Measurements from ENCODE around the gene DHX30.
A peak's percentile ranks its signal among the peaks of the same experiment; 100 is the strongest.
"Not testable (repeated sequence)": the region's sequence is repeated elsewhere in the genome, so short reads cannot be mapped to it uniquely, and the experiment has no call there.

Gene DHX30

DNA sequence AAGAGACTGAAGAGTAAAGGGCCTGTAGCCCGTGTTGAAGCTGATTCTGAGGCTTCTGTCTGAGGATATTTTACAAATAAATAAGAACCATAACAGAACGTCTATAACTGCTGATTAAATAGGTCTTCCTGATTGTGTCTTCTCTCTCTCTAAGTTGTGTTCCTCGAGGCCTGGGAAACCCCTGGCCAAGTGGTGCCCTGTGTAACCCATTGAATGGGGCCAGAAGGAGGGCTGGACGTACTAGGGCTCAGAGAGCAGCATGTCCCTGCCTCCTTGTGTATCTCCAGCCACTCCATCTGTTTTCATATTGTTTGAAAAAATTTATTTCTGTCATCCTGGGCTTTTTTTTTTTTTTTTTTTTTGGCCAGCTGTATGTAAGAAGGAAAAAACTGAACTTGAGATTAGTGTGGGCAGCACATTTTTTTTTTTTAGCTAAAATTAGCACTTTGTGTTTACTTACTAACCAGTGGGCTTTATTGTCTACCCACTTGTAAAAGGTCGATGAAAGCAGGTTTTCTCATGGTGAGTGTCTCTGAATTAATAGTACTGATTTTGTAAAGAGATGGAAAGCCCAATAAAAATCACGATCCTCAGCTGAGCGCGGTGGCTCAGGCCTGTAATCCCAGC, 10.7 kb downstream of the DHX30 start:
- no peak for DNase-seq (ENCODE audit: low read depth in 2 of 3, low spot score in 2 of 3)

DNA sequence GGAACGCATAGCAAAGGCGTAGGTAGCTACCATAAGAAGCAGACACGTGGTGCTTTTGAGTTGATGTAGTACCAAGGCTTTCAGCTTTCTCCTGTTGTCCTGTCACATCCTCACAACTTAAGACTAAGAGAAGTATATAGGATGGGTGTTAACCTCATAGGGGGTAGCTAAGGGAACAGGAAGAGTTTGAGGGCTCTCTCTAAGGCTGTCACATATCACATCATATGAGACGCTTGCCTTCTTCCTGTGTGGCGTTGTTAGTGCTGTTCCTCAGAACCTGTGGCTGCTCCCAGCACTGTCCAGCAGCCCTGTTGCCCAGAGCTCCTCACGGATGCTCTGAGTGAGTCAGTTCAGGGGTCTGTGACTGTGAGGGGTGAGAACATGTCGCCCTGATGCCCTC, 14.7 kb downstream of the DHX30 start:
- no peak for DNase-seq (ENCODE audit: low read depth in 2 of 3, low spot score in 2 of 3)

DNA sequence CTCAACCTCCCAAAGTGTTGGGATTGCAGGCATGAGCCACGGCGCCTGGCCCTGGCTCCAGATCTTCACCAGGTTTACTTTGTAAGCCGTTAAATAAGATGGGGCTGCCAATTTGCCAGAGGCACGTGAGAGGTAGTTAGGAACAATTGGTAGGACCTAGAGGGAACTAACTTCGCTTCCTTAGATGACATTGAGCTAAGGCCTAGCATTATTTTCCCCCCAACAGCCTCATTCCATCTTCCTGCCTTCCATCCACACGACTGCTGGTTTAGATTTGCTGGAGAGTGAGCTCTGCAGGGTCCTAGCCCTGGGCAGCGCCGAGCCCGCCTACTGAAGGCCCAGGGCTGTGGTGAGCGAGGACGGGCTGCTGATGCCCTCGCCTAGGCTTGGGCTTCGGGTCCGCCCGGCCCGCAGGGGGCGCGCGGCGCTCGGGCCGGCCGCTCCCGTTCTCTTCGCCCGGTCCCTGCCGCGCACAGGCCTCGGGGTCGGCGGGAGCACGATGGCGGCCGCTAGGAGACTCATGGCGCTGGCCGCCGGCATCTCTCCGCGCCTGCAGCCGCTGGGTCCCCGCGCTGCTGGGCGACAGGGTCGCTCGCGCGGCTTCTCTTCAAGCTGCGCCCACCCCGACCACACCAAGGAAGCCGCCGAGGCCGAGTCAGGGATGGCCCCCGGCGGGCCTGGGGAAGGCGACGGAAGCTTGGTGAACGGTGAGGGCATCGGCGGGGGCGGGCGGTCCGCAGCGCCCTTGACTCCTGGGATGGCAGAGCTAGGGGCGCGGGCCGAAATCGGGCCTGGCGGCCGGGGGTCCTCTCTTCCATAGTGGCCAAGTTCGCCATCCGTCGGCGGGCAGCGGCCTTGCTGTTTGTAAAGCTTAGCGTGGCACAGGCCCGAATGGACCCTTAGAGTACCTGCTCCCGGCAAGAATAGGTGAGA, 21.9 kb downstream of the DHX30 start:
- DNase-seq (ENCODE audit: low read depth in 2 of 3, low spot score in 2 of 3): peak; percentile 46 to 68 (median 58)

DNA sequence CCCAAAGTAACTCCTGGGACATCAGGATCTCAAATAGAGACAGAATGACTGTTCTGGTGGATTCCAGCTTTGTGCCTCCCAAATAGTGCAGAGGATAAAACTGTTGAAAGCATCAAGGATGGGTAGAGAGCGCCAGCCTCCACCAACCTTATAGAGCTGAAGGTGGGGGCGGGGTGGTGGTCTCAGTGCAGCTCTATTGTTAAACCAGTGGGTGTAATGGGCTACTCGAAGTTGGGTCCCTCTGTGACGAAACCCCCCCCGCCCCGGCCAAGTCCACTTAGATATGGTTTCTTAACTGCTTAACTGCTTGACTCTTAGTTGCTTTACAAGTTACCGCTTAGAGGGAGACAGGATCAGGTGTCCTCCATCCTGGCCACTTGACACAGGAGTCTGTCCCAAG, 22.7 kb downstream of the DHX30 start:
- no peak for DNase-seq (ENCODE audit: low read depth in 2 of 3, low spot score in 2 of 3)

DNA sequence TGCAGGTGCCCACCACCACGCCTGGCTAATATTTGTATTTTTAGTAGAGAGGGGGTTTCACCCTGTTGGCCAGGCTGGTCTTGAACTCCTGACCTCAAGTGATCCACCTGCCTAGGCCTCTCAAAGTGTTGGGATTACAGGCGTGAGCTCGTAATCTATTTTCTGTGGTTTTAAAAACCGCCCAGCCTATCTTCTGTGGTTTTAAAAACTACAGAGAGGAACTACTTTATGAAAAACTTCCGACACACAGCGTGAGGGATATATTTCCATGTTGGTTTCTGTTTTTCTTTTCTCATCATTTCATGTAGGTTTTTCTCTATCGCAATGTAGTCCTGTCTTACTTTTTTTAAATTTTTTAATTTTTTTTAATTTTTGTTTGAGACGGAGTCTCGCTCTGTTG, 26.5 kb downstream of the DHX30 start:
- not testable (repeated sequence) for DNase-seq (ENCODE audit: low read depth in 2 of 3, low spot score in 2 of 3)

DNA sequence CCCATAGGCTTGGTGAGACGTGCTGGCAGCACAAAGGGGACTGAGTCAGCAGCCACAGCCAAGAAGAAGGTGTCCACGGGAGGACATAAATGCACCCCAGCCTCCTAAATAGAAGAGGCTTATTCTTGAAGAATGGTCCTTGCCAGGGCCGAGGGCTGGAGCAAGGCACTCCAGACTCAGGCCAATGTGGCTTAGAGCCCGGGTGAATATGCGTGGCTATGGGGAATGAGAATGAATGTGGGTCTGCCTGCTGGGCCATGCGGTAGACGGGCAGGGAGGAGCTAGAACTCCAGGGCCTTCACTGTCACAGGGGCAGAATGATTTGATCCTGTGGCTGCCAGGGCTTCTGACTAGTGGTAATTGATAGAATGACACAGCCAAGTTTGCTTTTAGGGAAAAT, 34.0 kb downstream of the DHX30 start:
- no peak for DNase-seq (ENCODE audit: low read depth in 2 of 3, low spot score in 2 of 3)

DNA sequence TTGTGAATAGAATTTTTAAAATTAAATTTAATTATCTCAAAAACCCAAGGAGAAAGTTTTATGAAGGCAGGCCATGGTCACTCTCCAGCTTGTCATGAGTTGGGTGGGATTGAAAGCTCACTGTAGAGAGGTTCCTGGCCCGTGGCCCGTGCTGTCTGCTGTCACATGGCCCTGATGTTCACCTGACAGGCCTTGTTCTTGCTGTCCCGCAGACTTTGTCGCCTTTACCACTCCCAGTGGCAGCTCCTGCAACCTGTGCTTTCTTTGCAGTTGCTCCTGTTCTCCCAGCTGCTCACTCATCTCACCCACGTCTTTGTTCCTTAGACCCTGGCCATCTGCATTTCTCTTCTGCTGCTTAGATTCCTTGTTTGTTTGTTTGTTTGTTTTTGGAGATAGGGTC, 35.6 kb downstream of the DHX30 start:
- DNase-seq (ENCODE audit: low read depth in 2 of 3, low spot score in 2 of 3): no peak

DNA sequence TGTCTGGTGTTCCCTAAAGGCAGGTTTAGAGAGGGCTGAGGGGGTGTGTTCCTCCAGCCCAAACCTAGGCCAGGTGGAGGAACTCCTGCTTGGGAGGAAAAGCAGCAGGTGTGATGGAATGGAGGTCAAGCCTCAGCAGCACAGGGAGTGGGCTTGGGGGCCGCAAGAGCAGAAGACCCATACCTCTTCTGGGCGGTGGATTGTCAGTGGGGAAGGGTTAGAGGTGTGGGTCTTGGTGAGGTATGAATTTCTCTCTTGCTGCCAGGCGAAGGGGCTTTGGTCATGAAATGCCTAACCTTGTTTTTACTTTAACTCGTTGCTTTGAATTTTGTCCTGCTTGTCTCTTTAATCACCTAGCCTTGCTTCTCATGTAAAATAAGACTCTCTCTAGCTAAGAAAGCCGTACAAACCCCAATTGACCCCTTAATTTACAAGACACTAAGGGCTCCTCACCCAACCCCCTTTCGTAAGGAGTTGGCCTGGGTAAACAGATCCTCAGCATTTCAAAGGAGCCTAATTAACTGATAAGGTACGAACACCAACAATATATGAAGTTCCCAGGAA, 38.9 kb downstream of the DHX30 start:
- DNase-seq (ENCODE audit: low read depth in 2 of 3, low spot score in 2 of 3): no peak

DNA sequence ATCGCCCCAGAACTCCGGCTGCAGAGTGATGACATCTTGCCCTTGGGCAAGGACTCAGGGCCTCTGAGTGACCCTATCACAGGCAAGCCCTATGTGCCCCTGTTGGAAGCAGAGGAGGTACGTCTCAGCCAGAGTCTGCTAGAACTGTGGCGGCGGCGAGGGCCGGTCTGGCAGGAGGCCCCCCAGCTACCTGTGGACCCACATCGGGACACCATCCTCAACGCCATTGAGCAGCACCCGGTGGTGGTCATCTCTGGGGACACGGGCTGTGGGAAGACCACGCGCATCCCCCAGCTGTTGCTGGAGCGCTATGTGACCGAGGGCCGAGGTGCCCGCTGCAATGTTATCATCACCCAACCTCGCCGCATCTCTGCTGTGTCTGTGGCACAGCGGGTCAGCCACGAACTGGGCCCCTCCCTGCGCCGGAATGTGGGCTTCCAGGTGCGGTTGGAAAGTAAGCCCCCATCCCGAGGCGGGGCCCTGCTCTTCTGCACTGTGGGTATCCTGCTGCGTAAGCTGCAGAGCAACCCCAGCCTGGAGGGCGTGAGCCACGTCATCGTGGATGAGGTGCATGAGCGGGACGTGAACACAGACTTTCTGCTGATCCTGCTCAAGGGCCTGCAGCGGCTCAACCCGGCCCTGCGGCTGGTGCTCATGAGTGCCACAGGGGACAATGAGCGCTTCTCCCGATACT, 43.4 kb downstream of the DHX30 start:
- DNase-seq (ENCODE audit: low read depth in 2 of 3, low spot score in 2 of 3): no peak

DNA sequence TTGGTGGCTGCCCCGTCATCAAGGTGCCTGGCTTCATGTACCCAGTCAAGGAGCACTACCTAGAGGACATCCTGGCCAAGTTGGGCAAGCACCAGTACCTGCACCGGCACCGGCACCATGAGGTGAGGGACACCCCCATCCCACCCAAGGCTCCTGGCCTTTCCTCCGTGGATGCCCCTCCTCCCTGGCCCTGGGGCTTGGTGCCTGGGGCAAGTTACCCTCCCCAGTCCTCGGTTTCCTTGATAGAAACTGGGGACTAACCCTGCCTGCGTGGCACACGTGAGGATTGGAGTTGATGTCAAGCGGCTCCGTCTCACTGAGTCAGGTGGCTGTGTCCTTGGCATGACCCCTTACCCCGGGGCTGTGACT, 43.9 kb downstream of the DHX30 start:
- no peak for DNase-seq (ENCODE audit: low read depth in 2 of 3, low spot score in 2 of 3)

DNA sequence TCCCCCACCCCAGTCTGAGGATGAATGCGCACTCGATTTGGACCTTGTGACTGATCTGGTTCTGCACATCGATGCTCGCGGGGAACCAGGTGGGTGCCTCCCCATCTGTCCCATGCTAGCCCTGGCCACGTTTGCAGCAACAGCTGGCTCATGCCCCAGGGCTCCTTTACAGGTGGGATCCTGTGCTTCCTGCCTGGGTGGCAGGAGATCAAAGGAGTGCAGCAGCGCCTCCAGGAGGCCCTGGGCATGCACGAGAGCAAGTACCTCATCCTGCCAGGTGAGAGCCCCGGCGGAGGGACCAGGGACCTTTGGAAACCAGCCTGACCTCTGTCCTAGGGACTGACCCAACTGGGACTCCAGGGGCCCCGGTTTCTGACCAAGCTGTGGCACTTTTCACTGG, 44.3 kb downstream of the DHX30 start:
- DNase-seq (ENCODE audit: low read depth in 2 of 3, low spot score in 2 of 3): no peak

DNA sequence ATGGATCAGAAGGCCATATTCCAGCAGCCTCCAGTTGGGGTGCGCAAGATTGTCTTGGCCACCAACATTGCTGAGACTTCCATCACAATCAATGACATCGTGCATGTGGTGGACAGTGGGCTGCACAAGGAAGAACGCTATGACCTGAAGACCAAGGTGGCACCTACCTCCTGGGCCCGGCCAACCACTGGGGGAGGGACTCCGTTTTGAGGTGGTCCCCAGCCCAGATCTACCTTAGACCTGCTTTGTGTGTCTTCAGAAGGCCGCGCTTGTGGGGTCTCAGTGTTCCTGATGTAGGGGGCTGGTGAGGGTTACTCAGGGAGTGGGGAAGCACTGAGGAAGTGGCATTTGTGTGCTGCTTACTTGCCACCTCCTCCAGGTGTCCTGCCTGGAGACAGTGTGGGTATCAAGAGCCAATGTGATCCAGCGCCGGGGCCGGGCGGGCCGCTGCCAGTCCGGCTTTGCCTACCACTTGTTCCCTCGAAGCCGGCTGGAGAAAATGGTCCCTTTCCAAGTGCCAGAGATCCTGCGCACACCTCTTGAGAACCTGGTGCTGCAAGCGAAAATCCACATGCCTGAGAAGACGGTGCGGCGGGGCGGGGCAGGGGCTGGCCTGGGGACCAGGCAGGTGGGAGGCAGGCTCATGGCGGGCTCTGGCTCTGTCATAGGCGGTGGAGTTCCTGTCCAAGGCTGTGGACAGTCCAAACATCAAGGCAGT, 45.0 kb downstream of the DHX30 start:
- no peak for DNase-seq (ENCODE audit: low read depth in 2 of 3, low spot score in 2 of 3)

DNA sequence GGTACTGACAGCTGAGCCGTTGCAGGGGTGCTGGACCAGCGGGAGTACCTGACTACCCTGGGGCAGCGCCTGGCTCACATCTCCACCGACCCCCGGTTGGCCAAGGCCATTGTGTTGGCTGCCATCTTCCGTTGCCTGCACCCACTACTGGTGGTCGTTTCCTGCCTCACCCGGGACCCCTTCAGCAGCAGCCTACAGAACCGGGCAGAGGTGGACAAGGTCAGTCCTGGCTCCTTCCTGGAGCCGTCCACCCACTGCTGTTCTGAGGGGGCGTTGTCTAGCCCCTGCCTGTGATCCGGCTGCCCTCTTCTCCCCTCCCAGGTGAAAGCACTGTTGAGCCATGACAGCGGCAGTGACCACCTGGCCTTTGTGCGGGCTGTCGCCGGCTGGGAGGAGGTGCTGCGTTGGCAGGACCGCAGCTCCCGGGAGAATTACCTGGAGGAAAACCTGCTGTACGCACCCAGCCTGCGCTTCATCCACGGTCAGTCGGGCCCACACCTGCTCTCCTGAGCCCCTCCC, 45.7 kb downstream of the DHX30 start:
- no peak for DNase-seq (ENCODE audit: low read depth in 2 of 3, low spot score in 2 of 3)

DNA sequence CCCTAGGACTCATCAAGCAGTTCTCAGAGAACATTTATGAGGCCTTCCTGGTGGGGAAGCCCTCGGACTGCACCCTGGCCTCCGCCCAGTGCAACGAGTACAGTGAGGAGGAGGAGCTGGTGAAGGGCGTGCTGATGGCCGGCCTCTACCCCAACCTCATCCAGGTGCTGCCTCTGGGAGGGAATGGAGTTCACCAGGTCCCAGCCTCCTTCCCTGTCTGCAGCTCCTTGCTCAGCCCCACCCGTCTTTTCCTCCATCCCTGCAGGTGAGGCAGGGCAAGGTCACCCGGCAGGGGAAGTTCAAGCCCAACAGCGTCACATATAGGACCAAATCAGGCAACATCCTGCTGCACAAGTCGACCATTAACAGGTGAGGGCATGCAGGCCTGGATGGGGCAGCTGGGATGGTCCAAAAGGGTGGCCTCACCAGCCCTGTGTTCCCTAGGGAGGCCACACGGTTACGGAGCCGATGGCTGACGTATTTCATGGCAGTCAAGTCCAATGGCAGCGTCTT, 46.3 kb downstream of the DHX30 start:
- DNase-seq (ENCODE audit: low read depth in 2 of 3, low spot score in 2 of 3): no peak

DNA sequence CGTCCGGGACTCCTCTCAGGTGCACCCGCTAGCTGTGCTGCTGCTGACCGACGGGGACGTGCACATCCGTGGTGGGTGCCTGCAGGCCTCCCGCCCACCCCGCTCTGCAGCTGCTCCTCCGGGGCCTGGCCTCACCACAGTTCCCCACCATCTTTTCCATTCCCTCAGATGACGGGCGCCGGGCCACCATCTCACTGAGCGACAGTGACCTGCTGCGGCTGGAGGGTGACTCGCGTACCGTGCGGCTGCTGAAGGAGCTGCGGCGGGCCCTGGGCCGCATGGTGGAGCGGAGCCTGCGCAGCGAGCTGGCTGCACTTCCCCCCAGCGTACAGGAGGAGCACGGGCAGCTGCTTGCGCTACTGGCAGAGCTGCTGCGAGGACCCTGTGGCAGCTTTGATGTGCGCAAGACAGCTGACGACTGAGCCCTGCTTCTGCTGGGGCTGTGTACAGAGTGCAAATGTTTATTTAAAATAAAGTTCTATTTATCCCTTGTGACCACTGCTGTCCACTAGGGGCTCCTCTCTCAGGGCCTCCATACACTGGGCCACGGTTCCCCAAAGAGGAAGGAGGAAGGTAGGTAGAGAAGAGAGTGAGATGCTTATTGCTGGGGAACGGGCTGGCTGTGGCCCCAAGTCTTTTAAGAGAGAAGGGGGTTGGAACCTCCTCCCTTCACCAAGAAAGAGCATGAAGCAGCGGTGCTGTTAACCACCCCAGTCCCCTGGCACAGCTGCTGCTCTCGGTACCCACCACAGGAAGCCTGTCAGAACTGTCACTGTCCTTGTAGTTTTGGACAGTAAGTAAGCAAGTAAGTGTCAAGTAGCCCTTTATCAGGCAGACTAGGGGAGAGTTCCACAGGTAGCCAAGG, 47.0 kb downstream of the DHX30 start:
- no peak for DNase-seq (ENCODE audit: low read depth in 2 of 3, low spot score in 2 of 3)

DNA sequence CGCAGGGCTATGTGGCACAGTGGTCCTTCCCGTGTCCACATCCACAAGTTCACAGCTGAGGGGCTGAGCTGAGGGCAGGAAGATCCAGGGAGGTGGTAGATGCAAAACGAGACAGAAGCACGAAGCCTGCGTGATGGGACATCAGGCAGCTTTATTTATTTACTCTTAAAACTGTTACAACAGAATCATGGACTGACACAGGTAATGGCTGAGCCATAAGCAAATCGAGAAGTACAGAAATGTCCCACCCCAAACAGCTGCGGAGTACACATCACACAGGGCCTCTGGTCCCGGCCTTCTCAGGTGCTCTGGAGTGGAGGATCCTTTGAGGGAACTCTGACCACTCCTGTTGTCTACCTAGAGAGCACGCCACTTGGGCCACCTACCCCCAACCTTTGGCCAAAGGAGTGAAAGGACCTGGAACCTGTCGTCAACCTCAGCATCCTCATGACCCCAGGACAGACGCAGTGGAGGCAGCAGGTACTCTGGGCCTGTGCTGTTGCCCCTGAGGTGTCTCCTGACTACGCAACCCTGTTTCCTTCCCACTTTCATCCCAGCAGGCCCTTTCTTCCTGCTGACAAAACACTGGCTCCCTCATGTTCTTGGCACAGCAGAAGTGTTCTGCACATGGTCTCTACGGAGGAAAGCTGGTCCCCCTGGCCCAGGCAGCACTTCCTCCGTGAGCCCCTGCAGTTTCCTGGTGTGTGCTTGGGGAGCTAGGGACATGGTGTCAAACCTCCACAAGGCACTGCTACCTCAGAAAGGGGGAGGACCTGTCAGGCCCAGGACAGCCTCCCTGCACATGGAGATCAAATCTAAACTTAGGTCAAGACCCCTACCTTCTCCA, 47.8 kb downstream of the DHX30 start:
- DNase-seq (ENCODE audit: low read depth in 2 of 3, low spot score in 2 of 3): no peak

DNA sequence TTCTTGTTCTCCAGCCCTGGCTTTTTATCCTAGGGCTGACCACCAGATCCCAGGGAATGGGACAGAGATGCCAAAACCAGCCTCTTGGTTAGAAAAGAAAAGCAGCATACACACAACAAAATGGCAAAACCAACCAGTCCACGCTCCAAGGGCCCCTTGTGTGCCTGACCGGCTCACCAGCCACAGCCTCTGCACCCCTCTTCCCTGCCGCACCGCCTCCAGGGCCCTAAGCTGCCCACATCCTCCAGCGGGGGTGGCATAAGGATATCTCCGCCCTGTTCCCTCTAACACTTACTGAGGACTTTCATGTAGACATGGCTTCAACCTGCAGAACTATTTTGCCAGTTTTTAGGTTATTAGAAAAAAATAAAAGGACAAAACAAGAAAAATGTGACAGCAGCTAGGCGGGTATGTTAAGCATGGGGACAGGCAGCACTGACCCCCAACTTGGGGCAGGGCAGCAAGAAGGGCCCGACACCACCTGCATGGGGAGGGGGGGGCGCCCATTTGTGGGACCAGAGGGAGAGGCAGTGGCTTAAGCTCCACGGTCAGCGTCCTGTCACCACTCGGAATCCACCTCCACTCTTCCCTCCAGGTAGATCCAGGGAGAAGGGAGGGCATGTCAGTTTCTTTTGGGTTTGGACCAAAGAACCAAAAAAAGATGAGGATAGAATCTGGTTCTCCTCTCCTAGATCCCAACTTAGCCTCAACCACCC, 49.1 kb downstream of the DHX30 start:
- no peak for DNase-seq (ENCODE audit: low read depth in 2 of 3, low spot score in 2 of 3)
